Suppressor macrophage (primary cell): ENCODE results near the gene C5orf52.
"Not testable (repeated sequence)": the region's sequence is repeated elsewhere in the genome, so short reads cannot be mapped to it uniquely, and the experiment has no call there.

ENCODE experiments used
- DNase-seq, 4 experiments: peaks; one replicate each; pipeline ENCODE4 v3.0.0-alpha.2; 2020 to 2022

The C5orf52 gene

DNA sequence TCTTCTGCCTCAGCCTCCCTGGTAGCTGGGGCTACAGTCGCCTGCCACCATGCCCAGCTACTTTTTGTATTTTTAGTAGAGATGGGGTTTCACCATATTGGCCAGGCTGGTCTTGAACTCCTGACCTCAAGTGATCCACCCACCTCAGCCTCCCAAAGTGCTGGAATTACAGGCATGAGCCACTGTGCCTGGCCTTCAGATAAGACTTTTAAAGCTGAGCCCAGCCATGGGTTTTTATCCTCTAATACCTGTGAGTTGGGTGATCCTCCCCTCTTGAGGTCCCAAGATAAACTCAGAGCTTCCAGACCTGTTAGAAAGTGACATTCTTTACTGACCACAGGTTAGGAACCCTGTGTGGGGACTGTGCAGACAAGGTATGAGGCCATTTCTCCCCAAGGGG lies 56.5 kb downstream of the C5orf52 start:
- not testable (repeated sequence) for DNase-seq
